Endothelial cell of umbilical vein (primary cell): ENCODE measurements around the gene MAGI1.

Experiments
- CTCF ChIP-seq, 2 donors: IDR thresholded peaks; 1 replicate in 1 of 2; 2 replicates in 1 of 2; pipeline ENCODE4 v1.5.1; 2011; ENCODE audit warnings: low read length in 2 of 2, mild to moderate bottlenecking in 2 of 2, moderate library complexity in 2 of 2, control low read depth in 1 of 2, inconsistent platforms in 1 of 2, low read depth in 1 of 2; ENCODE audit not compliant: insufficient read depth in 1 of 2; ENCODE audit errors: extremely low read depth in 1 of 2
- EZH2 ChIP-seq: IDR thresholded peaks from 2 replicates; pipeline ENCODE4 v1.6.1; 2012; ENCODE audit warnings: borderline replicate concordance, low read depth, mild to moderate bottlenecking, moderate library complexity, low read length, inconsistent platforms; ENCODE audit not compliant: severe bottlenecking
- FOS ChIP-seq: IDR thresholded peaks from 2 replicates; pipeline ENCODE4 v1.6.1; 2011; ENCODE audit warnings: mild to moderate bottlenecking, low read length, moderate library complexity, borderline replicate concordance; ENCODE audit not compliant: insufficient read depth
- MAX ChIP-seq: IDR thresholded peaks from 2 replicates; pipeline ENCODE4 v1.6.1; 2011; ENCODE audit not compliant: insufficient read depth, insufficient read length
- MYC ChIP-seq: IDR thresholded peaks from one replicate; pipeline ENCODE4 v1.6.1; 2011; ENCODE audit warnings: mild to moderate bottlenecking, low read depth, low read length
- POLR2A ChIP-seq: IDR thresholded peaks from 2 replicates; pipeline ENCODE4 v1.6.1; 2012; ENCODE audit warnings: low read depth, mild to moderate bottlenecking, control low read depth, low read length
- POLR2AphosphoS5 ChIP-seq: IDR thresholded peaks from 2 replicates; pipeline ENCODE4 v1.6.1; 2012; ENCODE audit warnings: low read depth, mild to moderate bottlenecking, control low read depth, low read length, moderate library complexity; ENCODE audit not compliant: insufficient read depth

- no peak for TF ChIP-seq CTCF (IDR thresholded peaks at IDR 0.05; ENCODE audit: extremely low read depth in 1 of 2, insufficient read depth in 1 of 2, low read depth in 1 of 2, low read length in 2 of 2)
- TF ChIP-seq POLR2A, result no peak
- no peak for TF ChIP-seq EZH2
- TF ChIP-seq POLR2AphosphoS5, result no peak
- TF ChIP-seq MAX, result no peak
- no peak for TF ChIP-seq FOS
- no peak for TF ChIP-seq MYC
These were observed 462.5 kb downstream of the MAGI1 start for GRCh38 chr3:65576228-65576627.
